H1 (cell line): ENCODE measurements around the gene ZNFX1. TPM values are rescaled to one million over a fixed set of nuclear protein-coding genes. Genes with fewer than 3 reads are reported as not detected.

Experiments used
- CTCF ChIA-PET: fragments of 300-600 bp; sonication (Branson Sonifier 250); formaldehyde crosslinking; loops from one replicate; lab custom pipeline; 2021; ENCODE audit not compliant: partially characterized antibody; lab: Charles Lee
- POLR2A ChIA-PET: fragments of 300-600 bp; sonication (Branson Sonifier 250); formaldehyde crosslinking; loops from one replicate; lab custom pipeline; 2021; ENCODE audit warnings: inconsistent platforms; ENCODE audit not compliant: partially characterized antibody; lab: Charles Lee
- DNase-seq, 2 experiments: peaks; one replicate each; pipeline versions ENCODE4 v3.0.0 to v3.0.0-alpha.2; 2010 to 2022; ENCODE audit warnings: low spot score in 2 of 2, low read depth in 1 of 2, mixed read lengths in 1 of 2
- FAIRE-seq: peaks from 2 replicates; lab custom pipeline; 2011; peaks lifted over from hg19 to GRCh38; lab: Jason Lieb, UNC
- H2AFZ ChIP-seq: 2 replicates; pipeline ENCODE4 v1.8.1; 2012; ENCODE audit warnings: low read length, inconsistent platforms
- H2AK5ac ChIP-seq: 2 replicates; pipeline ENCODE4 v1.6.1; 2013; ENCODE audit warnings: low read depth, low read length
- H2BK120ac ChIP-seq: replicated peaks from 2 replicates; pipeline ENCODE3; 2013; ENCODE audit warnings: low read depth, low read length, inconsistent platforms
- H2BK12ac ChIP-seq: 2 replicates; pipeline ENCODE4 v1.6.1; 2013; ENCODE audit warnings: low read depth, low read length
- H2BK15ac ChIP-seq: 2 replicates; pipeline ENCODE4 v1.6.1; 2013; ENCODE audit warnings: low read length
- H2BK20ac ChIP-seq: 2 replicates; pipeline ENCODE4 v1.6.1; 2013; ENCODE audit warnings: low read length
- H2BK5ac ChIP-seq: 2 replicates; pipeline ENCODE4 v1.6.1; 2013; ENCODE audit warnings: low read depth, low read length
- H3K14ac ChIP-seq: 2 replicates; pipeline ENCODE4 v1.6.1; 2013; ENCODE audit warnings: inconsistent platforms; ENCODE audit not compliant: insufficient read length
- H3K18ac ChIP-seq: 2 replicates; pipeline ENCODE4 v1.6.1; 2013; ENCODE audit warnings: low read length; ENCODE audit errors: extremely low read depth
- H3K23ac ChIP-seq: 2 replicates; pipeline ENCODE4 v1.6.1; 2013; ENCODE audit warnings: inconsistent platforms; ENCODE audit not compliant: insufficient read length
- H3K23me2 ChIP-seq: 2 replicates; pipeline ENCODE4 v1.6.1; 2013; ENCODE audit warnings: low read depth, low read length
- H3K27ac ChIP-seq: 2 replicates; pipeline ENCODE4 v1.6.1; 2011; ENCODE audit warnings: low read depth, low read length, inconsistent platforms
- H3K27me3 ChIP-seq, 4 experiments: replicated peaks in 1 of 4; 1 replicate in 1 of 4; 2 replicates in 3 of 4; pipeline versions ENCODE4 v1.6.1 to v1.8.1; 2011 to 2013; ENCODE audit warnings: low read length in 3 of 4, mild to moderate bottlenecking in 3 of 4, inconsistent platforms in 2 of 4, mixed read lengths in 2 of 4, moderate library complexity in 1 of 4; ENCODE audit not compliant: control insufficient read depth in 3 of 4, insufficient read depth in 3 of 4; ENCODE audit errors: extremely low read depth in 1 of 4
- H3K36me3 ChIP-seq, 4 experiments: 2 replicates each; pipeline versions ENCODE4 v1.6.1 to v1.8.1; 2011 to 2013; ENCODE audit warnings: mild to moderate bottlenecking in 4 of 4, low read length in 3 of 4, moderate library complexity in 2 of 4, control low read depth in 1 of 4, inconsistent platforms in 1 of 4; ENCODE audit not compliant: insufficient read depth in 4 of 4, control insufficient read depth in 2 of 4
- H3K4ac ChIP-seq: replicated peaks from 2 replicates; pipeline ENCODE3; 2013; ENCODE audit warnings: low read length, low read depth, mixed read lengths, inconsistent platforms; ENCODE audit not compliant: insufficient read length
- H3K4me1 ChIP-seq, 4 experiments: replicated peaks in 1 of 4; 1 replicate in 1 of 4; 2 replicates in 3 of 4; pipeline versions ENCODE4 v1.6.1 to v1.8.1; 2011 to 2013; ENCODE audit warnings: low read length in 3 of 4, inconsistent platforms in 2 of 4, mixed read lengths in 1 of 4; ENCODE audit not compliant: insufficient read depth in 4 of 4, control insufficient read depth in 3 of 4
- H3K4me2 ChIP-seq, 2 experiments: 2 replicates each; pipeline versions ENCODE4 v1.6.1 to v1.8.1; 2011 to 2013; ENCODE audit warnings: low read depth in 2 of 2, low read length in 2 of 2, control low read depth in 1 of 2, inconsistent platforms in 1 of 2, mild to moderate bottlenecking in 1 of 2; ENCODE audit not compliant: insufficient read depth in 1 of 2
- H3K4me3 ChIP-seq, 4 experiments: fragments of 200-600, 300-600 bp in 1 of 4; sonication (generic), shearing (Covaris generic), sonication (Bioruptor Twin) in 1 of 4; 2 replicates each; pipeline versions ENCODE4 v1.5.1 to v1.8.1; 2011 to 2016; ENCODE audit warnings: low read length in 4 of 4, low read depth in 3 of 4, control low read depth in 2 of 4, inconsistent platforms in 2 of 4, mild to moderate bottlenecking in 2 of 4, mixed read lengths in 1 of 4, moderate library complexity in 1 of 4; ENCODE audit not compliant: insufficient read depth in 2 of 4; ENCODE audit errors: extremely low read depth in 1 of 4
- H3K56ac ChIP-seq: replicated peaks from 2 replicates; pipeline ENCODE3; 2013; ENCODE audit warnings: low read depth, mild to moderate bottlenecking, mixed read lengths, low read length, inconsistent platforms; ENCODE audit not compliant: insufficient read length
- H3K79me1 ChIP-seq: 2 replicates; pipeline ENCODE4 v1.6.1; 2013; ENCODE audit warnings: low read depth, low read length, control low read depth
- H3K79me2 ChIP-seq, 2 experiments: 2 replicates each; pipeline versions ENCODE4 v1.6.1 to v1.8.1; 2012 to 2013; ENCODE audit warnings: low read length in 2 of 2, mild to moderate bottlenecking in 2 of 2, inconsistent platforms in 1 of 2; ENCODE audit not compliant: insufficient read depth in 2 of 2, control insufficient read depth in 1 of 2
- H3K9ac ChIP-seq, 4 experiments: replicated peaks in 1 of 4; 1 replicate in 1 of 4; 2 replicates in 3 of 4; pipeline versions ENCODE4 v1.6.1 to v1.8.1; 2011 to 2013; ENCODE audit warnings: low read depth in 3 of 4, low read length in 3 of 4, control low read depth in 2 of 4, mild to moderate bottlenecking in 2 of 4, moderate library complexity in 2 of 4, inconsistent platforms in 1 of 4; ENCODE audit errors: extremely low read depth in 1 of 4
- H3K9me3 ChIP-seq, 2 experiments: 2 replicates each; pipeline versions ENCODE4 v1.6.1 to v1.8.1; 2012 to 2013; ENCODE audit warnings: mild to moderate bottlenecking in 2 of 2, moderate library complexity in 2 of 2, control low read depth in 1 of 2, inconsistent platforms in 1 of 2, low read depth in 1 of 2, low read length in 1 of 2, mixed read lengths in 1 of 2; ENCODE audit not compliant: insufficient read depth in 2 of 2
- H4K20me1 ChIP-seq, 2 experiments: replicated peaks in 1 of 2; 2 replicates each; pipeline versions ENCODE3 to v1.8.1; 2011 to 2013; ENCODE audit warnings: inconsistent platforms in 2 of 2, low read length in 2 of 2, mild to moderate bottlenecking in 1 of 2; ENCODE audit not compliant: insufficient read depth in 2 of 2, control insufficient read depth in 1 of 2
- H4K5ac ChIP-seq: 2 replicates; pipeline ENCODE4 v1.6.1; 2013; ENCODE audit warnings: low read length, low read depth, mixed read lengths, inconsistent platforms; ENCODE audit not compliant: insufficient read length
- H4K8ac ChIP-seq: 2 replicates; pipeline ENCODE4 v1.8.0; 2013; ENCODE audit warnings: mild to moderate bottlenecking, moderate library complexity, low read length, inconsistent platforms; ENCODE audit not compliant: insufficient read depth; ENCODE audit errors: extremely low read depth
- H4K91ac ChIP-seq: replicated peaks from 2 replicates; pipeline ENCODE3; 2013; ENCODE audit warnings: low read length, mixed read lengths, inconsistent platforms; ENCODE audit not compliant: insufficient read length
- KDM1A ChIP-seq: fragments of 200-600, 300-600 bp; sonication (generic); IDR thresholded peaks from 2 replicates; pipeline ENCODE4 v1.7.1; 2016; ENCODE audit warnings: mild to moderate bottlenecking, low read length, borderline replicate concordance
- RBBP5 ChIP-seq: IDR thresholded peaks from 2 replicates; pipeline ENCODE4 v1.7.1; 2012; ENCODE audit warnings: low read depth, mild to moderate bottlenecking, inconsistent platforms, low read length, moderate library complexity, borderline replicate concordance
- WGBS, 2 experiments: shearing (Covaris generic) in 1 of 2; methylation state at CpG; one replicate each; pipeline versions ENCODE4 v1.1.6 to v1.1.7; 2013 to 2015; ENCODE audit warnings: low lambda C conversion rate in 2 of 2, mixed read lengths in 2 of 2, inconsistent platforms in 1 of 2, low coverage in 1 of 2, missing lambda C conversion rate in 1 of 2; ENCODE audit not compliant: insufficient replicate concordance in 2 of 2, insufficient coverage in 1 of 2, insufficient read length in 1 of 2; ENCODE audit errors: extremely low coverage in 1 of 2, missing lambda C conversion rate in 1 of 2; 5-methylcytosine and 5-hydroxymethylcytosine counted together
- polyA plus RNA-seq, 7 experiments: library from polyadenylated mRNA; depleted of rRNA in 3 of 7; stranded (reverse) in 5 of 7; unstranded in 2 of 7; fragments of >200 nt in 5 of 7; fragments of 200-250 nt in 2 of 7; gene quantifications; 1 replicate in 5 of 7; 2 replicates in 1 of 7; 4 replicates in 1 of 7; pipeline versions ENCODE4 v1.2.1 to v1.2.3, GENCODE V29; 2011 to 2013; ENCODE audit warnings: missing spikeins in 2 of 7, mixed read lengths in 2 of 7
- total RNA-seq: library from RNA; stranded (reverse); fragmentation: NEBNext Ultra II Directional; extraction: Animal tissue kit (Norgen Biotek cat#: 25700); gene quantifications from 2 replicates; pipeline ENCODE4 v1.2.1, GENCODE V29; 2021

The ZNFX1 gene
- total and polyA plus RNA-seq, 2 of the 8 experiments (the other 6 are each of a cell fraction or from before 2014, with no cell fraction given) = 3.1 to 11.3 TPM

- Histone ChIP-seq H3K23me2 (no peaks in the 10 kb centered on the region), H3K18ac (no peak overlapping the region), H3K23ac (no peak overlapping the region), H3K4me1 (peaks cover 5 to 9% (median 7%) of the 10 kb centered on the region in 4 experiments; a peak in 5 of 7 replicates), H4K91ac (no peak overlapping the region), H3K56ac (no peak overlapping the region), H3K27me3 (peaks cover 0 to 2% (median 0%) of the 10 kb centered on the region in 4 experiments; a peak in 2 of 7 replicates), H3K9me3 (no peaks in the 10 kb centered on the region), H3K4ac (no peak overlapping the region), H2BK5ac (no peak overlapping the region), H3K4me3 (no peak overlapping the region), H2BK20ac (no peak overlapping the region), H3K14ac (no peak overlapping the region), H4K8ac (no peak overlapping the region), H3K79me2 (no peaks in the 10 kb centered on the region), H2AFZ (no peak overlapping the region), H2BK12ac (no peak overlapping the region), H2BK120ac (no peak overlapping the region), H2AK5ac (no peak overlapping the region), H2BK15ac (no peak overlapping the region), H3K9ac (no peak overlapping the region), H3K27ac (no peak overlapping the region), H3K36me3 (no peaks in the 10 kb centered on the region), H4K20me1 (no peaks in the 10 kb centered on the region), H3K79me1 (no peaks in the 10 kb centered on the region), H3K4me2 (no peak overlapping the region), H4K5ac (no peak overlapping the region)
- DNase-seq (no peak), FAIRE-seq (no peak)
- CTCF ChIA-PET = interaction anchor here (0.6 to 2.9 kb wide), 3 partner anchors 9 to 281 kb away, joined by 4 to 21 read pairs (median 4); no protein-coding TSS in a partner anchor
- POLR2A ChIA-PET = interaction anchor here (41.0 kb wide), 1 partner anchor 25 kb away, joined by 1132 read pairs; the partner anchor contains the start of gene ZNFX1
- TF ChIP-seq KDM1A (no peak), RBBP5 (no peak)
- WGBS, 2 experiments = 94% methylated on average over 3 of the region's 3 CpGs; no CpG with 5 or more reads in 1 of the 2 experiments
These were observed 31.0 kb upstream of the ZNFX1 start for GRCh38 chr20:49308875-49309274.
